Measurements from ENCODE around the gene ZNF417. TPM values are rescaled to one million over a fixed set of nuclear protein-coding genes. Genes with fewer than 3 reads are reported as not detected.
A peak's percentile ranks its signal among the peaks of the same experiment; 100 is the strongest.

Gene ZNF417
- total and polyA plus RNA-seq, 12 donors, result 1.8 to 14.0 (median 9.5) TPM

DNA sequence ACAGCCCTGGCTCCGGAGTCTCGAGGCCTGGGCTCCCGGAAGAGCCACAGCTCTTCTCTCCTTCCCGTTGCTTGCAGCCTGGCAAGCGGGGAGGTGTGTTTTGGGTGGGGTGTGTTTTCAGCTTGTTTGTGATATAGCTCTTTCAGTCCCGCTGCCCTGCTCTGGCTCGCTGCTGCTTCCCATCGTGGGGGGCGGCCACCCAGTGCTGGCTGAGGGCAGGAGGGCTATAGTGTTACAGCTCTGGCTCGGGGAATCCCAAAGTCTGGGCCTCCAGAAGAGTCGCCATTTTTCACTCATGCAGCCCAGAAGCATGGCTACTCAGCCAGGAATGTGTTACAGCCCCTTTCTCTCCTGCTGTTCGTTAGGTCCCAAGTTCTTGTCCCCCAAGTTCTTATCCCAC lies 33.3 kb upstream of the ZNF417 start:
- TF ChIP-seq, protein P1, sequence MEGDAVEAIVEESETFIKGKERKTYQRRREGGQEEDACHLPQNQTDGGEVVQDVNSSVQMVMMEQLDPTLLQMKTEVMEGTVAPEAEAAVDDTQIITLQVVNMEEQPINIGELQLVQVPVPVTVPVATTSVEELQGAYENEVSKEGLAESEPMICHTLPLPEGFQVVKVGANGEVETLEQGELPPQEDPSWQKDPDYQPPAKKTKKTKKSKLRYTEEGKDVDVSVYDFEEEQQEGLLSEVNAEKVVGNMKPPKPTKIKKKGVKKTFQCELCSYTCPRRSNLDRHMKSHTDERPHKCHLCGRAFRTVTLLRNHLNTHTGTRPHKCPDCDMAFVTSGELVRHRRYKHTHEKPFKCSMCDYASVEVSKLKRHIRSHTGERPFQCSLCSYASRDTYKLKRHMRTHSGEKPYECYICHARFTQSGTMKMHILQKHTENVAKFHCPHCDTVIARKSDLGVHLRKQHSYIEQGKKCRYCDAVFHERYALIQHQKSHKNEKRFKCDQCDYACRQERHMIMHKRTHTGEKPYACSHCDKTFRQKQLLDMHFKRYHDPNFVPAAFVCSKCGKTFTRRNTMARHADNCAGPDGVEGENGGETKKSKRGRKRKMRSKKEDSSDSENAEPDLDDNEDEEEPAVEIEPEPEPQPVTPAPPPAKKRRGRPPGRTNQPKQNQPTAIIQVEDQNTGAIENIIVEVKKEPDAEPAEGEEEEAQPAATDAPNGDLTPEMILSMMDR (IDR thresholded peaks at IDR 0.05), result no peak
- DNase-seq, result no peak
- 92% methylated on average over 12 of the region's 12 CpGs for WGBS, 2 donors
- peaks cover 0 to 75% (median 0%) of the 10 kb centered on the region in 11 donors for H3K9me3 ChIP-seq
- peaks cover 0 to 2% (median 0%) of the 10 kb centered on the region in 9 donors for H3K36me3 ChIP-seq
- no peaks in the 10 kb centered on the region for H3K27me3 ChIP-seq
- no peak overlapping the region for H3K4me3 ChIP-seq
- peaks cover 7 to 25% (median 19%) of the 10 kb centered on the region in 9 donors for H3K4me1 ChIP-seq
- intact Hi-C loops (cut with DNase I), result loop anchor here in 2 of 10 donors (5.0 to 10.0 kb wide), 2 partner anchors 53 to 205 kb away; partner anchors contain the start of genes ZNF329 (in 1 of the 2) and ZNF606 (in 1 of the 2)
- H3K27ac ChIP-seq, result no peak overlapping the region
- no peak for ATAC-seq

DNA sequence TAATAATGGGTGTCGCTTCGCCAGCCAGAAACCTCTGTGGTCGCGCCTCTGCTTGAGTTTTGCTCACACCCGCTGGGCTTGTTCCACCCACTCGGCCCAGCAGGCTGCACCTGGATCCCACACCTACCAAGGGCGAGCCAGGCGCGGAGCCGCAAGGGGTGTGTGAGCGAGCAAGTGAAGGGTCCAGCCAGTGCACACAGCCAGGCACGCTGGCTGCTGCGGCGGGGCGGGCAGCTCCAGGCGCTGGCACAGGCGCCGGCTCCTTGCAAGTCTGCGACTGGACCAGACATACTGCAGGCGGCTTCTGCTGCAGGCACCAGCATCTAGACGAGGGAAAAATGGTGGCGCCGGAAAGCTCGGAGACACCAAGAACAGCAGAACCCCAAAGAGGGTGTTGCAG lies 32.9 kb upstream of the ZNF417 start:
- DNase-seq, result no peak
- no peak for ATAC-seq
- Histone ChIP-seq H3K4me1 (peaks cover 7 to 26% (median 19%) of the 10 kb centered on the region in 9 donors), H3K4me3 (no peak overlapping the region), H3K27ac (no peak overlapping the region), H3K9me3 (peaks cover 0 to 76% (median under 1%) of the 10 kb centered on the region in 11 donors), H3K27me3 (no peaks in the 10 kb centered on the region), H3K36me3 (peaks cover 0 to 6% (median 2%) of the 10 kb centered on the region in 9 donors)
- intact Hi-C loops (cut with DNase I), result loop anchor here in 2 of 10 donors (5.0 to 10.0 kb wide), 2 partner anchors 53 to 206 kb away; partner anchors contain the start of genes ZNF329 (in 1 of the 2) and ZNF606 (in 1 of the 2)
- TF ChIP-seq, protein P1 (IDR thresholded peaks at IDR 0.05), result no peak
- WGBS, 2 donors, result 92% methylated on average over 24 of the region's 24 CpGs

DNA sequence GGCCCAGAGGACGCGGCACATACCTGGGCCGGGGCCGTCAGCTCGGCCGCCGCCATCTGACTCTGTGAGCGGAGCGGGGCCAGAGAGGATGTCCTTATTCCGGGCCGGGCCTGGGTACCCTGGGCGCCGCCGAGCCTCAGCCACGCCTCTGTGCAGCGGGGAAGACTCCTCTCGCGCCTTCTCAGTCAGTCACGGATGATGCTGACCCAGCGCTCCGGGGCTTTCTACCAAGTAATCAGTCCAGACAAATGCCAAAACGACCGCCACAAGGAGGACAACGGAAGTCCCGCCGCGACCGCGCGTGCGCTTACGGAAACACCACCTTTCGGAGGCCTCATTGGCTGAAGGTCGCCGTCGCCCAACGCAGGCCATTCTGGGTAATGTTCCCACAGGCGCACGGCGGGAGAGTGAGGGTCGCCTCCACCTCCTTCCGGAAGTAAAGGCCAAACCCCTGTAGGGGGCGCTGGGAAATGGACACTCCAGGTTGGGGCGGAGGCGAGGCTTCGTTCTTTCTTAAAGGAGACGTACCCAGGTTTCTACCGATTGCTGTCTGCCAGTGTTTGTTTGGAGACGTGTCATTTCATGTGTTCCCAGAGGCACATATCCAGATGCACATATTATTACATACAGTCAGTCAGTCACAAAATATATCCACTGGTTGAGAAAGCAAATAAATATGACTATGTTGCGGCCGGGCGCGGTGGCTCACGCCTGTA lies 31.2 kb upstream of the ZNF417 start, which contains the start of gene ZNF256:
ZNF256 (minus strand) TSS at position 288 of the 716 bp plus-strand sequence; CDS start at position 56, 232 bp downstream.
- H3K27ac ChIP-seq, result peak within 1 kb of the TSS; percentile 59 to 94 (median 88)
- 6 to 7% methylated on average over 54 of the region's 54 CpGs for WGBS, 2 donors
- H3K36me3 ChIP-seq, result peaks cover 0 to 21% (median 19%) of the 10 kb centered on the region in 9 donors
- H3K4me1 ChIP-seq, result peaks cover 7 to 30% (median 19%) of the 10 kb centered on the region in 9 donors
- peak; percentile 97 to 100 (median 99) for ATAC-seq
- peak; percentile 96 to 98 for DNase-seq
- intact Hi-C loops (cut with DNase I), result loop anchor here in 2 of 10 donors (5.0 to 10.0 kb wide), 2 partner anchors 55 to 207 kb away; partner anchors contain the start of genes ZNF329 (in 1 of the 2) and ZNF606 (in 1 of the 2)
- H3K9me3 ChIP-seq, result peaks cover 0 to 78% (median 12%) of the 10 kb centered on the region in 11 donors
- no peaks in the 10 kb centered on the region for H3K27me3 ChIP-seq
- TF ChIP-seq, protein P1 (IDR thresholded peaks at IDR 0.05), result peak; percentile 54 to 89 (median 78)
- H3K4me3 ChIP-seq, result peak within 1 kb of the TSS; percentile 79 to 98 (median 94)

DNA sequence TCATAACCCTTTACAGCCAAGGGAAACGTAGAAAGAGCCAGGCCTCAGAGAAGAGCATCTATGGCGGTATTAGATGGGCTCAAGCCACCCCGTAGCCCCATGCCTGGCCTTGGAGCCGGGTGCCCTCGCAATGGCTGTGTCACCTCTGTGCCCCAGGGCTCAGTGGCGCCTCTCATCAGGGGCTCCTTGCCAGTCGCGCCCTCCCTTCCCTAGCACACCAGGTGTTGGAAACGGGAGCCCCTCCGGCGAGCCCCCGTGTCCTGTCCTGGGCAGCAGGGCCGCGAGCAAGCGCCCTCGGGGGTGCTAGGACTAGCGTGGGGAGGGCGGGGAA lies 30.7 kb upstream of the ZNF417 start:
- intact Hi-C loops (cut with DNase I), result loop anchor here in 2 of 10 donors (5.0 to 10.0 kb wide), 2 partner anchors 55 to 208 kb away; partner anchors contain the start of genes ZNF329 (in 1 of the 2) and ZNF606 (in 1 of the 2)
- 0 to 1% methylated on average over 16 to 18 of the region's 18 CpGs for WGBS, 2 donors
- DNase-seq (no peak), ATAC-seq (peak in 5 of 8 donors; percentile 1 to 43 (median 3))
- peaks cover 7 to 30% (median 19%) of the 10 kb centered on the region in 9 donors for H3K4me1 ChIP-seq
- peaks cover 1 to 27% (median 24%) of the 10 kb centered on the region in 9 donors for H3K36me3 ChIP-seq
- peak overlapping the region; percentile 59 to 94 (median 88) for H3K27ac ChIP-seq
- no peaks in the 10 kb centered on the region for H3K27me3 ChIP-seq
- H3K4me3 ChIP-seq, result peak overlapping the region; percentile 79 to 98 (median 94)
- TF ChIP-seq, protein P1 (IDR thresholded peaks at IDR 0.05), result no peak
- H3K9me3 ChIP-seq, result peaks cover 0 to 79% (median 17%) of the 10 kb centered on the region in 11 donors
